Epithelial cell of esophagus (primary cell): Measurements from ENCODE around the gene AMZ1.
"Not testable (repeated sequence)": the region's sequence is repeated elsewhere in the genome, so short reads cannot be mapped to it uniquely, and the experiment has no call there.

ENCODE experiments used
- DNase-seq: peaks from one replicate; pipeline ENCODE4 v3.0.0; 2010; ENCODE audit warnings: low read depth
- H3K4me3 ChIP-seq: 2 replicates; pipeline ENCODE4 v1.5.1; 2011; ENCODE audit warnings: mild to moderate bottlenecking, low read length, control low read depth
- CTCF ChIP-seq: IDR thresholded peaks from 2 replicates; pipeline ENCODE4 v1.5.1; 2011; ENCODE audit warnings: low read depth, mild to moderate bottlenecking, low read length, control low read depth, inconsistent platforms; ENCODE audit not compliant: insufficient read depth; ENCODE audit errors: missing control alignments

The AMZ1 gene

GRCh38 chr7:2732388-2732787 is 44.4 kb downstream of the AMZ1 start:
- no peak for DNase-seq
- no peak overlapping the region for H3K4me3 ChIP-seq
- no peak for TF ChIP-seq CTCF

- peak; percentile 90 for DNase-seq
- H3K4me3 ChIP-seq = no peak overlapping the region
- TF ChIP-seq CTCF = no peak
Measured at GRCh38 chr7:2732959-2733584, 45.1 kb downstream of the AMZ1 start.

GRCh38 chr7:2734084-2734686 is 46.2 kb downstream of the AMZ1 start:
- no peak for DNase-seq
- H3K4me3 ChIP-seq = no peak overlapping the region
- no peak for TF ChIP-seq CTCF

GRCh38 chr7:2734751-2735571 is 47.0 kb downstream of the AMZ1 start:
- H3K4me3 ChIP-seq = no peak overlapping the region
- TF ChIP-seq CTCF = no peak
- DNase-seq = no peak

- no peak for DNase-seq
- no peak for TF ChIP-seq CTCF
- H3K4me3 ChIP-seq = no peak overlapping the region
Measured at GRCh38 chr7:2735744-2736143, 47.7 kb downstream of the AMZ1 start.

GRCh38 chr7:2736411-2736914 is 48.5 kb downstream of the AMZ1 start:
- no peak overlapping the region for H3K4me3 ChIP-seq
- no peak for DNase-seq
- TF ChIP-seq CTCF = no peak

- not testable (repeated sequence) for DNase-seq, H3K4me3 ChIP-seq
Measured at GRCh38 chr7:2737005-2737743, 49.2 kb downstream of the AMZ1 start.
